ENCODE measurements around the gene SLC30A1.

DNA sequence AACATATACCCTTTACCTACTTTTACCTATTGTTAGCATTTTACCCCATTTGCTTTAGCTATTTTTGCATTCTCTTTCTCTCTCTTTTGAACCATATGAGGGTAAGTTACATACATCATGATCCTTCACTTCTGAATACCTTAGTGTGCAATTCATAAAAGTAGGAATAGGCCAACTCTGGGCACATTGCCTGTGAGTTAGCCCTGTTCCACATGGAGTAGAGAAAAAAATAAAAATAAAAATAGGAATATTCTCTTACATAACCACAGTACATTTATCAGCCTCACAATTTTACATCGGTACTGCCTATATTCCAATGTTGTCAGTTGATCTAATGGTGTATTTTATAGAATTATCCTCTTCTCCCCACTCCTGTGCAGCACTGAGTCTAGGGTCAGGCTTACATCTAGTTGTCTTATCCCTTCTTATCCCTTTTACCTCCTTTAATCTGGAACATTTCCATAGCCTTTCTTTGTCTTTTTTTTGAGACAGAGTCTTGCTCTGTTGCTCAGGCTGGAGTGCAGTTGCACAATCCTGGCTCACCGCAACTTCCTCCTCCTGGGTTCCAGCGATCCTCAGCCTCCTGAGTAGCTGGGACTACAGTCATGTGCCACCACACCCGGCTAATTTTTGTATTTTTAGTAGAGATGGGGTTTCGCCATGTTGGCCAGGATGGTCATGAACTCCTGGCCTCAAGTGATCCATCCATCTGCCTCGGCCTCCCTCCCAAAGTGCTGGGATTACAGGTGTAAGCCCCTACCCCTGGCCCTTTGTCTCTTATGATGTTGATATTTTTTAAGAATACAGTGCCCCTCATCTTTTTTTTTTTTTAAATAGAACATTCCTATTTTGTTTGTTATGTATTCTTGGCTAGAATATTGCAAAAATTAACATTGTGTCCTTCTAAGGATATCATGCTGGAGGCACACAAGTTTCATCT, 11.1 kb upstream of the SLC30A1 start:
- TF ChIP-seq EZH2 (IDR thresholded peaks at IDR 0.05) = no peak
- TF ChIP-seq POLR2AphosphoS5 (IDR thresholded peaks at IDR 0.05; ENCODE audit: borderline replicate concordance, low read depth, low read length) = no peak
